Glutamatergic neuron (in vitro differentiated cells): ENCODE results near the gene PTOV1. TPM values are rescaled to one million over a fixed set of nuclear protein-coding genes. Genes with fewer than 3 reads are reported as not detected.

Experiments used
- DNase-seq: peaks from one replicate; pipeline ENCODE4 v3.0.0; 2022
- H3K27ac Mint-ChIP-seq: one replicate; pipeline ENCODE4 v1.8.0; 2020; ENCODE audit warnings: mild to moderate bottlenecking, mixed read lengths, inconsistent platforms; ENCODE audit not compliant: unreplicated experiment
- H3K27me3 Mint-ChIP-seq: one replicate; pipeline ENCODE4 v1.8.0; 2020; ENCODE audit warnings: mild to moderate bottlenecking, moderate library complexity, mixed read lengths, inconsistent platforms; ENCODE audit not compliant: unreplicated experiment
- H3K36me3 Mint-ChIP-seq: one replicate; pipeline ENCODE4 v1.8.0; 2020; ENCODE audit warnings: mild to moderate bottlenecking, mixed read lengths, inconsistent platforms; ENCODE audit not compliant: unreplicated experiment
- H3K4me1 Mint-ChIP-seq: one replicate; pipeline ENCODE4 v1.8.0; 2020; ENCODE audit warnings: mild to moderate bottlenecking, low read depth, mixed read lengths, inconsistent platforms; ENCODE audit not compliant: unreplicated experiment
- H3K4me3 Mint-ChIP-seq: one replicate; pipeline ENCODE4 v1.8.0; 2020; ENCODE audit warnings: mild to moderate bottlenecking, mixed read lengths, inconsistent platforms; ENCODE audit not compliant: unreplicated experiment
- H3K9me3 Mint-ChIP-seq: one replicate; pipeline ENCODE4 v1.8.0; 2020; ENCODE audit warnings: mild to moderate bottlenecking, moderate library complexity, mixed read lengths, inconsistent platforms; ENCODE audit not compliant: unreplicated experiment
- total RNA-seq: library from RNA; stranded (reverse); fragmentation: NEBNext Ultra II Directional; extraction: Animal tissue kit (Norgen Biotek cat#: 25700); gene quantifications from one replicate; pipeline ENCODE4 v1.2.1, GENCODE V29; 2021; ENCODE audit not compliant: unreplicated experiment
- TF ChIP-seq, protein P1 (sequence below): fragments of 200-600 bp; sonication (generic); IDR thresholded peaks from one replicate; pipeline ENCODE4 v1.5.0; 2021; ENCODE audit not compliant: partially characterized antibody, unreplicated experiment

PTOV1 gene
- total RNA-seq, 1 donor from 2014 or later, result 342 TPM

DNA sequence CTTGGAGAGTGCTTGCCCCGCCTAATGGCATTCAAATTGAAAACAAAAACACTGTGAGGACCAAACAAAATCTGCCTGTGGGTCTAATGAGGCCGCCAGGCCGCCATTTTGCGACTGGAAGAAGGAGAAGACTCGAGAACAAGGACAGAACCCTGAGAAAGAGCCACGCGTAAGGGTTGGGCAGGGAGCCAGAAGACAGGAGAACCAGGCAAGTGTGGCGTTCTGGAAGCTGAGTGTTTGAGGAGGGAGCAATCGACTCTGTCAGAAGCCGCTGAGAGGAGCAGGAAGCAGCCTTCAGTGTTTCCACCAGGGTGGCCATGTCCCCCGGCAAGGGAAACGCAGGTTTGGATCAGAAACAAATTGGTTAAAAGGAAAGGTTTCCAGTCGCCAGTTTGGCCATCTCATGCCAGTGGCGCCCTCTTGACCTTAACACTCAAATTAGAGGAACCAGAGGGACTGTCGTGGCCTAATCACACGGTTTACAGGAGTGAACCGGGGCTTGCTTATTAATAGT, 10.2 kb upstream of the PTOV1 start:
- Mint-ChIP-seq H3K4me3 (no peak overlapping the region), H3K27ac (no peak overlapping the region), H3K36me3 (peaks cover 20% of the 10 kb centered on the region), H3K9me3 (no peaks in the 10 kb centered on the region), H3K4me1 (no peaks in the 10 kb centered on the region), H3K27me3 (peaks cover 4% of the 10 kb centered on the region)
- TF ChIP-seq, protein P1, sequence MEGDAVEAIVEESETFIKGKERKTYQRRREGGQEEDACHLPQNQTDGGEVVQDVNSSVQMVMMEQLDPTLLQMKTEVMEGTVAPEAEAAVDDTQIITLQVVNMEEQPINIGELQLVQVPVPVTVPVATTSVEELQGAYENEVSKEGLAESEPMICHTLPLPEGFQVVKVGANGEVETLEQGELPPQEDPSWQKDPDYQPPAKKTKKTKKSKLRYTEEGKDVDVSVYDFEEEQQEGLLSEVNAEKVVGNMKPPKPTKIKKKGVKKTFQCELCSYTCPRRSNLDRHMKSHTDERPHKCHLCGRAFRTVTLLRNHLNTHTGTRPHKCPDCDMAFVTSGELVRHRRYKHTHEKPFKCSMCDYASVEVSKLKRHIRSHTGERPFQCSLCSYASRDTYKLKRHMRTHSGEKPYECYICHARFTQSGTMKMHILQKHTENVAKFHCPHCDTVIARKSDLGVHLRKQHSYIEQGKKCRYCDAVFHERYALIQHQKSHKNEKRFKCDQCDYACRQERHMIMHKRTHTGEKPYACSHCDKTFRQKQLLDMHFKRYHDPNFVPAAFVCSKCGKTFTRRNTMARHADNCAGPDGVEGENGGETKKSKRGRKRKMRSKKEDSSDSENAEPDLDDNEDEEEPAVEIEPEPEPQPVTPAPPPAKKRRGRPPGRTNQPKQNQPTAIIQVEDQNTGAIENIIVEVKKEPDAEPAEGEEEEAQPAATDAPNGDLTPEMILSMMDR, result no peak
- no peak for DNase-seq

DNA sequence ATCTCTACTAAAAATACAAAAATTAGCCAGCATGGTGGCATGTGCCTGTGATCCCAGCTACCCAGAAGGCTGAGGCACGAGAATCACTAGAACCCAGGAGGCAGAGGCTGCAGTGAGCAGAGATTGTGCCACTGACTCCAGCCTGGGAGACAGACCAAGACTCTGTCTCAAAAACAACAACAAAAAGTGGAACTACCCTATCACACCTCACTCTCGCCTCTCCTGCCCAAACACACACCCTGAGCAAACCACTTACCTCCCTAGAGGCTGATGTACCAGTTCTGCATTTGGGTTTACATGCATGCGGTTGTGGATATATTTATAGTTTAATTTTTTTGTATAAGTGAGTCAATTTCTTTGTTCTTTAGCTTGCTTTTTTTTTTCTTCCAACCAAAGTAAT, 7.7 kb upstream of the PTOV1 start:
- no peak for DNase-seq
- no peak overlapping the region for H3K4me3 Mint-ChIP-seq
- H3K27ac Mint-ChIP-seq, result no peak overlapping the region
- no peaks in the 10 kb centered on the region for H3K4me1 Mint-ChIP-seq
- peaks cover 11% of the 10 kb centered on the region for H3K36me3 Mint-ChIP-seq
- H3K27me3 Mint-ChIP-seq, result peaks cover 3% of the 10 kb centered on the region
- TF ChIP-seq, protein P1, result no peak
- no peaks in the 10 kb centered on the region for H3K9me3 Mint-ChIP-seq

DNA sequence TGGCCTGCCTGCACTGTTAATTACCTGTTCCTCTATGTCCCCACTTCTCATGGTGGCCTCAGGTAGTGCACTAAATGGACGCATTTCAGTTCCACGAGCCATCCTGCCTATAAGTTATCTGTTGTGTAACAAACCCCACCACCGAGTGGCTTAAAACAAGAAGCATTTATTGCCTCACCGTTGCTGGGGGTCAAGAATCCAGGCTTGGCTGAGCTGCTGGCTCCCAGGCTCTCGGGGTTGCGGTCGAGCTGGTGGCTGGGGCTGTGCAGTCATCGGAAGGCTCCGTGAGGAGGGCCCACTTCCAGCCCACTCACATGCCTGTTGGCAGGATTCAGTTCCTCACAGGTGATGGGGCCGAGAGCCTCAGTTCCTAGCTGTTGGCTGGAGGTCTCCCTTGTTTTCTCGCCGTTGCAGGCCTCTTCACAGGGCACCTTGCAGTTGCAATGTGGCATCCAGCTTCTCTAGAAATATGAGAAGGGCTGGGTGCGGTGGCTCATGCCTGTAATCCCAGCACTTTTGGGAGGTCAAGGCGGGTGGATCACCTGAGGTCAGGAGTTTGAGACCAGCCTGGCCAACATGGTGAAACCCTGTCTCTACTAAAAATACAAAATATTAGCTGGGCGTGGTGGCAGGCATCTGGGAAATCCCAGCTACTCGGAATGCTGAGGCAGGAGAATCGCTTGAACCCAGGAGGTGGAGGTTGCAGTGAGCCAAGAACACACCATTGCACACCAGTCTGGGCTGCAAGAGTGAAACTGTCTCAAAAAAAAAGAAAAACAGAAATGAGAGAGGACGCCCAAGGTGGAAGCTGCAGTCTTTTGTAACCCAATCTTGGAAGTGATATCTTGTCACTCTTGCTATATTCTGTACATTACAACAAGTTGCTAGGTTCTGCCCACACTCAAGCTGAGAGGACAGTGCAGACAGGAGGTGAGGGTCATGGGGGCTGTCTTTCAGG, 6.5 kb upstream of the PTOV1 start:
- peaks cover 2% of the 10 kb centered on the region for H3K27me3 Mint-ChIP-seq
- no peak overlapping the region for H3K4me3 Mint-ChIP-seq
- TF ChIP-seq, protein P1, result no peak
- no peaks in the 10 kb centered on the region for H3K9me3 Mint-ChIP-seq
- no peaks in the 10 kb centered on the region for H3K4me1 Mint-ChIP-seq
- no peak overlapping the region for H3K27ac Mint-ChIP-seq
- DNase-seq, result no peak
- no peaks in the 10 kb centered on the region for H3K36me3 Mint-ChIP-seq

DNA sequence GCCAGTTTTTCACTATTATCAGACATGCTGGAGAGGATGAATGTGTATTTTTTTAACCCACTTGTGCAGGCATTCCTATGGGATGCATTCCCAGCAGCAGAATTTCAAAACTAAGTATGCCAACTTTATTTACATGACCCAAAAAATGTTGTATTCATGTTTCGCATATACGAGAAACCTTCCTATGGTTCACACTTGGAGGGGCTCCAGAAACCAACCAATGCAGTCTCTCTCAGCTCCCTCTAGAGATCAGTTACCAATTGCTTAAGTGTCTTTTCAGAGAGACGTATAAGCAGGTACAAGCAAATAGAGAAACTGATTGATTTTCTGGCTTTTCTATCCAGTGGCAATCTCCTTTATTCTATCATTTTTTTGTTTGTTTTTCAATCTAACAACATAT, 5.5 kb upstream of the PTOV1 start:
- peaks cover 6% of the 10 kb centered on the region for H3K4me1 Mint-ChIP-seq
- TF ChIP-seq, protein P1, result no peak
- H3K27ac Mint-ChIP-seq, result no peak overlapping the region
- peaks cover 4% of the 10 kb centered on the region for H3K9me3 Mint-ChIP-seq
- peaks cover 5% of the 10 kb centered on the region for H3K36me3 Mint-ChIP-seq
- peaks cover 4% of the 10 kb centered on the region for H3K27me3 Mint-ChIP-seq
- H3K4me3 Mint-ChIP-seq, result no peak overlapping the region
- DNase-seq, result no peak

DNA sequence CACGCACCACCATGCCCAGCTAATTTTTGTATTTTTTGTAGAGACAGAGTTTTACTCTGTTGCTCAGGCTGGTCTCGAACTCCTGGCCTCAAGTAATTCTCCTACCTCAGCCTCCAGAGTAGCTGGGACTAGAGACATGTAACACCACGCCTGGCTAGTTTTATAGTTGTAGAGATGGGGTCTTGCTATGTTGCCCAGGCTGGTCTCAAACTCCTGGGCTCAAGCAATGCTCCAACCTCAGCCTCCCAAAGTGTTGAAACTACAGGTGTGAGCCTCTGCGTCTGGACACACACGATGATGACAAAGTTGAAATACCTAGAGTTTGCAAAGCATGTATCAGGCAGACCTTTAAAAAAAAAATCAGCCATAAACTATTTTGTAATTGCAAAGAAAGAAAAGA, 4.6 kb upstream of the PTOV1 start:
- Mint-ChIP-seq H3K9me3 (peaks cover 6% of the 10 kb centered on the region), H3K36me3 (peaks cover 5% of the 10 kb centered on the region), H3K4me3 (no peak overlapping the region), H3K27me3 (peaks cover 2% of the 10 kb centered on the region), H3K27ac (no peak overlapping the region), H3K4me1 (peaks cover 6% of the 10 kb centered on the region)
- TF ChIP-seq, protein P1, result no peak
- DNase-seq, result no peak
